C4-2B (cell line): ENCODE data around the gene NISCH.

Experiments used
- H3K27ac ChIP-seq: fragments of 450-650 bp; 2 replicates; pipeline ENCODE4 v1.5.1; 2017
- ZFX ChIP-seq: fragments of 450-650 bp; IDR thresholded peaks from 2 replicates; pipeline ENCODE4 v1.6.1; 2017
- TF ChIP-seq, protein P1 (sequence below): fragments of 450-650 bp; conservative IDR thresholded peaks from 2 replicates; pipeline ENCODE4 v1.5.1; 2017; ENCODE audit warnings: mild to moderate bottlenecking

Gene NISCH

DNA sequence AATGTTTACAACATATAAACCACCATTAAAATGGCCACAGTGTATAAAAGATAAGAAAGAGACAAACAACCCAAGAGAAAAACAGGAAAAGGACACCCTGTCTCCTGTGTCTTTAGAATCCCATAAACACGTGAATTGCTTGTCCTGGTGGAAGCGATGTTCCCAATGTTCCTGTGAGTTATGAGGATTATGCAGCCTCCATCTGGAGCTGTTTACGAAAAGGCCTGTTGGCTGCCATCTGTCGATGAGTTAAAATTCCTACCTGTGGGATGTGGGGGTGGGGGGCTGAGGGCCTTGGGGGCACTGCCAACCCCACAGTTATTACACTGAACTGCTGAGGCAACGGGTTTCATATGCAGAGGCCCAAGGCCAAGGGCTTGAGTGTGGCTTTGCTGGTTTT, 13.6 kb downstream of the NISCH start:
- TF ChIP-seq ZFX = no peak
- TF ChIP-seq, protein P1, sequence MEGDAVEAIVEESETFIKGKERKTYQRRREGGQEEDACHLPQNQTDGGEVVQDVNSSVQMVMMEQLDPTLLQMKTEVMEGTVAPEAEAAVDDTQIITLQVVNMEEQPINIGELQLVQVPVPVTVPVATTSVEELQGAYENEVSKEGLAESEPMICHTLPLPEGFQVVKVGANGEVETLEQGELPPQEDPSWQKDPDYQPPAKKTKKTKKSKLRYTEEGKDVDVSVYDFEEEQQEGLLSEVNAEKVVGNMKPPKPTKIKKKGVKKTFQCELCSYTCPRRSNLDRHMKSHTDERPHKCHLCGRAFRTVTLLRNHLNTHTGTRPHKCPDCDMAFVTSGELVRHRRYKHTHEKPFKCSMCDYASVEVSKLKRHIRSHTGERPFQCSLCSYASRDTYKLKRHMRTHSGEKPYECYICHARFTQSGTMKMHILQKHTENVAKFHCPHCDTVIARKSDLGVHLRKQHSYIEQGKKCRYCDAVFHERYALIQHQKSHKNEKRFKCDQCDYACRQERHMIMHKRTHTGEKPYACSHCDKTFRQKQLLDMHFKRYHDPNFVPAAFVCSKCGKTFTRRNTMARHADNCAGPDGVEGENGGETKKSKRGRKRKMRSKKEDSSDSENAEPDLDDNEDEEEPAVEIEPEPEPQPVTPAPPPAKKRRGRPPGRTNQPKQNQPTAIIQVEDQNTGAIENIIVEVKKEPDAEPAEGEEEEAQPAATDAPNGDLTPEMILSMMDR = no peak
- peak overlapping the region; percentile 47 for H3K27ac ChIP-seq

DNA sequence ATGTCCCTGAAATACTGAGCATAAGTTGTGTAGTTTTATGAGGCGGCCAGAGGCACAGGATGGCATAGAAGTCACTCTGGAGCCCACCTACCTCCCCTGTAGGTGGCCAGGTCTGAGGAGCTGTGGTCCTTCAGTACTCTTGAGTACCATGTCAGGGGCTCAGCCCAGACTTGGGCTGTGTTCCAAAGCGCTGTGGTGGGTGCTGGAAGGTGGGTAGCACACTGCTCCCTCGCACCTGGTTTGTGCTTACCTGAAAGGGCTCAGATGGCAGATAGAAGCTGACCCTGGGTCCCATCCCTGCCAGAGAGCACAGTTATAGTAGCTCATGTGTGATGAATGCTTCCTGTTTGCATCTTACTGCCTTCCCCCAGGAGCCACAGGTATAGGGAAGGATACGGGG, 15.5 kb downstream of the NISCH start:
- TF ChIP-seq, protein P1 = no peak
- no peak for TF ChIP-seq ZFX
- peak overlapping the region; percentile 58 for H3K27ac ChIP-seq

DNA sequence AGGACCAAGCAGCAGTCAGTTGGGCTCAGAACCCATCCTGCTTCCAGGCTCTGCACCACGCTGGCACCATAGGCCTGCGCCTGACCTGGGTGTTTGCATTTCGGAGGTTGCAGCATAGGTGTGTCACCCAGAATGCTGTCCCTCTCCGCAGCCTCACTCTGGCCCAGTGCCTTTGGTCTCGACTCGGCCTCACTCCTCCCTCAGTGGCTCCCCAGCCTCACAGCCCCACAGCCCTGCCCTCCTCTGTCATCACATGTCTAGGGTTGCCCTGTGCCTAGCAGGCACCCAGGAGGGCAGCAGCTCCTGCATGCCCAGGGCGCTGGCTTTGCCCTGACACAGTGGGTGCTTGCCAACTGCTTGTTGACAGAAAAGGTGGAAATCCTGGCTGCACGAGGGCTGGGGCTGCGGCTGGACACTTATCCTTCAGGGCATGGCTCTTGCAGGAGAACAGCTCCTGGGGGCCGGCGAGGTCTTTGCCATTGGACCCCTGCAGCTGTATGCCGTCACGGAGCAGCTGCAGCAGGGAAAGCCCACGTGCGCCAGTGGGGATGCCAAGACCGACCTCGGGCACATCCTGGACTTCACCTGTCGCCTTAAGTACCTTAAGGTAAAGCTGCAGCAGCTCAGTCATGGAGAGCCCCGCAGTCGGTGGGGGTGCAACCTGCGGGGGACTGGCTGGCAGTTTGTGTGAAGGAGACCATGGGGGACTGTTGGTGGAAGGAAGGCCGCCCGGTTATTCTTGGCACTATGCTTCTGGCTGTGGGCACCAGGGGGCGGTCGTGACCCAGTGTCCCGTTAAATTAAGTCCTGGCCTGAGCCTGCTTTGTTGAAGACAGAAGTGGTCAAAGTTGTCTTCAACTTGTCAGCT, 16.2 kb downstream of the NISCH start:
- TF ChIP-seq ZFX = no peak
- TF ChIP-seq, protein P1 = peak; percentile 89
- H3K27ac ChIP-seq = peak overlapping the region; percentile 58

DNA sequence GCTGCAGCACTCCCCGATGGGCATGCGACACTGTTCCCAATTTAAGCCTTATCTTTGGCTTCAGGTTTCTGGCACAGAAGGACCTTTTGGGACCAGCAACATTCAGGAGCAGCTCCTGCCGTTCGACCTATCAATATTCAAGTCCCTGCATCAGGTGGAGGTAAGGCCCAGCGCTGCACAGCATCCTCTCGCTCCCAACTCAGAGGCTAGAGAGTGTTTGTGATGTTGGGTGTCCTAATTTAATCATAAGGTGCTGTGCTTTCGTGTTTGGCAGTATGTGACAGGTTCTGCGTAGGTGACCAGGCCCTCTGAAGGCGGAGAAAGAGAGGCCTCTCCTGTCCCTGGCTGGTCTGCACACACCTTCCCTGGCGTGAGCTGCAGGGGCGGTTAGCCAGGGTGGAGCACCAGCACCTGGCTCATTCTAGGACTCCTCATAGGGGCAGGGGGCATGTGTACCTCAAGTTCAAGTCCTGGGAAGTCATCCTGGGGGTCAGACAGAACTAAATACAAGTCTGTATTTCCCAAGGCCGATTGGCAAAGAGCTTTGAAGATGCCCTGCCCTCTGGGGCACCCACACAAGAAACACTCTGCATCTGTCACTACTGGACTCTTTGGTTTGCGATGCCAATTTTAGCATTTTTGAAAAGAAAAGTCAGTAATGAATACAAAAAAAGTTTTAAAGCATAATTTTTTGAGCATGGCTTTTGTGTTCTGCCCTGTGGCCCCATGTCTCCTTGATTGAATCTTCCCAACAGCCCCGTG, 17.0 kb downstream of the NISCH start:
- H3K27ac ChIP-seq = no peak overlapping the region; the same call in 1 of the 2 replicates
- TF ChIP-seq ZFX = no peak
- TF ChIP-seq, protein P1 = peak; percentile 38

DNA sequence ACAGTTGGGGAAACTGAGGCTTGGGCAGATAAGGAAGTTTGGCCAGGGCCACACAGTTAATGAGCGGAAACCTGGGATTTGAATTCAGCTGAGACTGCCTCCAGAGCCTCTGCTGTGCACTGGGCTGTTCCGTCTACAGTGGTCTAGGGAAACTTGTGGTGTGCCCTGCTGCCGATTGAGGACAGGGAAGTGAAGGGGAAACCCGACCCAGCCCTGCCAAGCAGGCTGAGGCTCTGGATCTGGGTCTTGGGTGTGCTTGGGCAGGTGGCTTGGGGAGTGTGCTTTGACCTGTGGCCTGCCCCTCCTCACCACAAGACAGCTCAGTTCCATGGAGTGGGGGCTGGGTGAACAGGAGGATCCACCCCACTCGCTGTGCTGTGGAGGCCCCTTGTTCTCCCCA, 17.6 kb downstream of the NISCH start:
- TF ChIP-seq, protein P1 = no peak
- TF ChIP-seq ZFX = no peak
- no peak overlapping the region for H3K27ac ChIP-seq

DNA sequence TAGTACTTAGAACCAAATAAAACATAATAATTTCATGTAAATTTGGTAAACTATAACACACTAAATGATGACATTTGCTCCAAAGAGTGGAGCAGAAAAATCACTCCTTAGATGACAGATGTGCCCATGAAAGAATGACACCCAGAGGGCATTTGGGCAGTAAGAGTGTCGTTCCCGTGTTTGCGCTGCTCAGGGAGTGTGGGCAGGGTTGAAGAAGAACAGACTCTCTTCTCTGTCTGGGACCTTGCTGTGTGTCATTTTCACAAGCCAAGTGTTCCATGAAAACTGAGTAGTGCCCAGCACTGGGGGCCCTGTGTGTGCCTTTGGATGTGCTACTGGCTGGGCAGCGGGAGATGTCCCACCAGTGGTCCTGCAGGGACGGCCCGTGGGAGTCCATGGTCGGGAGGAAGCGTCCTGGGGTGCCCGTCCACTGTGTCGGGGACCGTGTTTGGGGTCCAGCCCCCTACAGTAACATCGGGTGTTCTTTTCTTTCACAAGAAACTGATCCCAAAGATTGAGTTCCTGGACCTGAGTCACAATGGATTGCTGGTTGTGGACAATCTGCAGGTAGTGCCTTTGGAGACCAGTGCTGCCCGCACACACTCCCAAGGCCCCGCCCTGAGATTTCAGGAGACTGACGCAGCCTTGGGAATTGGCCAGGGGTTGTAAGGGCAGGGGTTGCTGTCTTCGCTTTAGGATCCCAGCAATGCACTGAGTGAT, 21.8 kb downstream of the NISCH start:
- TF ChIP-seq, protein P1 = no peak
- no peak for TF ChIP-seq ZFX
- H3K27ac ChIP-seq = no peak overlapping the region

DNA sequence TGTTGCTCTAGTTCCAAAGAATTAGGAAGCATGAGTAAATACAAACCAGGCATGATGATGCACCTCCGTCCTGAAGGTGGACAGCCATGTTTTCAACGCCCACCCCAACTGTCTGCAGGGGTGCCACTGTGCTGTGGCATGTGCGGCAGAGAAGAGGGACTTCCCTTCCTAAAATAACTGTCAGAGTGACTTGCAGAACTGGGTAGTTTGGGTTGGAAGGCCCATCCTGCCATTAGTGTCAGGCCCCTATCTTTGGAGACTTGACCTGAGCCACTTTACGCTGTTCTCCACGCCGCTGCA, 22.3 kb downstream of the NISCH start:
- H3K27ac ChIP-seq = no peak overlapping the region
- TF ChIP-seq, protein P1 = no peak
- TF ChIP-seq ZFX = no peak
